ENCODE results near the gene AFF2. TPM values are rescaled to one million over a fixed set of nuclear protein-coding genes. Genes with fewer than 3 reads are reported as not detected.

Gene AFF2
- total and polyA plus RNA-seq, 11 donors = under 0.01 to 0.83 (median 0.07) TPM

- intact Hi-C loops (cut with DNase I) = no loop called here
- ATAC-seq = no peak
- WGBS, 4 donors = 67 to 89% (median 83%) methylated on average over 2 of the region's 2 CpGs
- no peaks in the 10 kb centered on the region for H3K36me3 ChIP-seq
- no peak overlapping the region for H3K4me3 ChIP-seq
- H3K27me3 ChIP-seq = no peaks in the 10 kb centered on the region
- H3K27ac ChIP-seq = no peak overlapping the region
- H3K9me3 ChIP-seq = no peaks in the 10 kb centered on the region
- no peak for DNase-seq
- H3K4me1 ChIP-seq = no peaks in the 10 kb centered on the region
- no peak for TF ChIP-seq POLR2A (IDR thresholded peaks at IDR 0.05)
- no peak for TF ChIP-seq CTCF (IDR thresholded peaks at IDR 0.05)
These were observed 532.0 kb downstream of the AFF2 start for GRCh38 chrX:149032449-149032848.

- ATAC-seq = no peak
- intact Hi-C loops (cut with DNase I) = no loop called here
These were observed 535.7 kb downstream of the AFF2 start for GRCh38 chrX:149036086-149036485.

DNA sequence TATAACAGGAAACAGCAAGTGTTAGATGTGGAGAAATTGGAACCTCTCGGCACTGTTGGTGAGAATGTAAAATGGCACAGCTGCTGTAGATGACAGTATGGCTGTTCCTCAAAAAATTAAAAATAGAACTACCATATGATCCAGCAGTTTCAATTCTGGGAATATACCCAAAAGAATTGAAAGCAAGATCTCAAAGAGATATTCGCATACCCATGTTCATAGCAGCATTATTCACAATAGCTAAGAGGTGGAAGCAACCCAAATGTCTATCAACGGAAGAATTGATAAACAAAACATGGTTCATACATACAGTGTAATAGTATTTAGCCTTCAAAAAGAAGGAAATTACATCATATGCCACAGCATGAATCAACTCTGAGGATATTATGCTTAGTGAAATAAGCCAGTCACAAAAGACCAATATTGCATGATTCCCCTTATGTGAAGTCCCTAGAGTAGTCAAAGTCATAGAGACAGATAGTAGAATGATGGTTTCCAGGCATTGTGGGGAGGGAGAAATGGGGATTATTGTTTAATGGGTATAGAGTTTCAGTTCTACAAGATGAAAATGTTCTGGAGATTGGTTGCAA, 537.0 kb downstream of the AFF2 start:
- Histone ChIP-seq H3K4me1 (no peaks in the 10 kb centered on the region), H3K9me3 (no peaks in the 10 kb centered on the region), H3K4me3 (no peak overlapping the region), H3K36me3 (no peaks in the 10 kb centered on the region), H3K27ac (no peak overlapping the region), H3K27me3 (no peaks in the 10 kb centered on the region)
- DNase-seq (no peak), ATAC-seq (no peak)
- intact Hi-C loops (cut with DNase I) = no loop called here
- WGBS, 4 donors = 66 to 79% (median 72%) methylated on average over 3 of the region's 3 CpGs
- no peak for TF ChIP-seq CTCF (IDR thresholded peaks at IDR 0.05)
- TF ChIP-seq POLR2A (IDR thresholded peaks at IDR 0.05) = no peak

More at GRCh38 chrX:149036086-149036485, 535.7 kb downstream of the AFF2 start:
- H3K27ac ChIP-seq = no peak overlapping the region
- H3K36me3 ChIP-seq = no peaks in the 10 kb centered on the region
- WGBS, 4 donors = 59 to 95% (median 81%) methylated on average over 1 of the region's 1 CpG
- TF ChIP-seq POLR2A (IDR thresholded peaks at IDR 0.05) = no peak
- no peak for TF ChIP-seq CTCF (IDR thresholded peaks at IDR 0.05)
- no peaks in the 10 kb centered on the region for H3K9me3 ChIP-seq
- H3K4me3 ChIP-seq = no peak overlapping the region
- DNase-seq = peak in 2 of 5 donors; percentile 10 to 16
- no peaks in the 10 kb centered on the region for H3K4me1 ChIP-seq
- H3K27me3 ChIP-seq = no peaks in the 10 kb centered on the region

DNA sequence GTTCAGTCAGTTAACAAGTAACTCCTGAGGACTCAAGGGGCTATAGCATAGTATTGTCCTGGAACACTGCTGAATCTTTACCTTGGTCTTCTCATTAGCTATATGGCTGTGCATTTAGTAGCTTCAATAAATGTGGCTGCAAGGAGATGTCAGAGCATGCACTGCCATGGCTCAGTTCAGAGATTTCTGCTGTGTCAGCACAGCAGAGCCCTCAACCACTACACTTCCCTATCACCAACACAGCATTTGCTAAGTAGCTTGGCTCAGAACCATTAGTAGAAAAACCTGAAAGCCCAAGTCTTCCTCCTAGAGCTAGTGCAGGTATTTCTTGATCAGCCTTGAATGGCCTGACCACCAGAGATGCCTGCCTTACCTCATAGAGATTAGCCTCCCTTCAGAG, 538.6 kb downstream of the AFF2 start:
- H3K36me3 ChIP-seq = no peaks in the 10 kb centered on the region
- no peak overlapping the region for H3K27ac ChIP-seq
- no peak for DNase-seq
- H3K27me3 ChIP-seq = no peaks in the 10 kb centered on the region
- H3K9me3 ChIP-seq = no peaks in the 10 kb centered on the region
- intact Hi-C loops (cut with DNase I) = no loop called here
- TF ChIP-seq CTCF (IDR thresholded peaks at IDR 0.05) = no peak
- H3K4me3 ChIP-seq = no peak overlapping the region
- ATAC-seq = no peak
- H3K4me1 ChIP-seq = no peaks in the 10 kb centered on the region
